ENCODE results near the gene PIK3AP1. TPM values are rescaled to one million over a fixed set of nuclear protein-coding genes. Genes with fewer than 3 reads are reported as not detected.

PIK3AP1 gene
- total and polyA plus RNA-seq, 2 of the 13 experiments (the other 11 are each of a cell fraction or from before 2014, with no cell fraction given) = 3.6 to 13.8 TPM

DNA sequence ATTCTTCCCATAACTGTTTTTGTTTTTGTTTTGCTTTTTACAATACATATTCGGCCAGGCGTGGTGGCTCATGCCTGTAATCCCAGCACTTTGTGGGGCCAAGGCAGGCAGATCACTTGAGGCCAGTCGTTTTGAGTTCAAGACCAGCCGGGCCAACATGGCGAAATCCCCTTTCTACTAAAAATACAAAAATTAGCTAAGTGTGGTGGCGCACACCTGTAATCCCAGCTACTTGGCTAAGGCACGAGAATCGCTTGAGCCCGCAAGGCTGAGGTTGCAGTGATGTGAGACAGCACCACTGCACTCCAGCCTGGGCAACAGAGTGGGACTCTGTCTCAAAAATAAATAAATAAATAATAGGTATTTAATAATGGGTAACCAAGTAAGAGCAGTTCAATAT, 135.8 kb downstream of the PIK3AP1 start:
- in situ Hi-C loops (cut with HindIII; ENCODE audit: extremely low pct_ligation_motif_present, low pct_unique_long_range_greater_than_20kb) = no loop called here
- 0 out of 2 replicates have a peak overlapping the region, but pooled peaks have one; percentile 5 for H3K9ac ChIP-seq (ENCODE audit: insufficient read depth, low read depth, low read length)
- 88% methylated on average over 9 of the region's 9 CpGs for WGBS (ENCODE audit: low lambda C conversion rate)
- H2AFZ ChIP-seq (ENCODE audit: low read length) = no peak overlapping the region
- no peaks in the 10 kb centered on the region for H3K9me3 ChIP-seq (ENCODE audit: low read length)
- H3K4me3 ChIP-seq (replicated peaks in 1 of 3; ENCODE audit: insufficient read depth in 1 of 3, low read depth in 2 of 3, low read length in 3 of 3) = peak overlapping the region in 2 of 3 experiments; percentile 97; a peak in 2 of 6 replicates
- FAIRE-seq = no peak
- H3K79me2 ChIP-seq (ENCODE audit: insufficient read depth, low read length) = peaks cover 68% of the 10 kb centered on the region
- ChIA-PET CTCF (ENCODE audit: low intra/inter-chr PET ratio, low total read pairs) (no interaction called here), POLR2A (no interaction called here)
- intact Hi-C loops (cut with micrococcal nuclease; ENCODE audit: unreplicated experiment) = no loop called here
- no peaks in the 10 kb centered on the region; a peak in 3 of 5 replicates for H3K36me3 ChIP-seq (replicated peaks in 1 of 2; ENCODE audit: control insufficient read depth in 1 of 2, insufficient read depth in 2 of 2, low read length in 2 of 2)
- BruUV-seq (replicated peaks) = no TSS peak
- peak overlapping the region; percentile 89 for H3K4me2 ChIP-seq (ENCODE audit: low read depth, low read length)
- TF ChIP-seq RORA (CRISPR knock-in tag; IDR thresholded peaks at IDR 0.05) (no peak), ZMYM2 (CRISPR knock-in tag; IDR thresholded peaks at IDR 0.05) (no peak), ZNF792 (CRISPR knock-in tag; IDR thresholded peaks at IDR 0.05) (no peak), KLF6 (CRISPR knock-in tag; IDR thresholded peaks at IDR 0.05) (no peak), ZNF773 (CRISPR knock-in tag; IDR thresholded peaks at IDR 0.05; ENCODE audit: borderline replicate concordance) (no peak), ZSCAN21 (CRISPR knock-in tag; IDR thresholded peaks at IDR 0.05; ENCODE audit: borderline replicate concordance) (no peak), NFKB2 (CRISPR knock-in tag; IDR thresholded peaks at IDR 0.05; ENCODE audit: borderline replicate concordance) (no peak), PAXIP1 (CRISPR knock-in tag; conservative IDR thresholded peaks at IDR 0.05) (no peak)
- TF ChIP-seq, protein P1, sequence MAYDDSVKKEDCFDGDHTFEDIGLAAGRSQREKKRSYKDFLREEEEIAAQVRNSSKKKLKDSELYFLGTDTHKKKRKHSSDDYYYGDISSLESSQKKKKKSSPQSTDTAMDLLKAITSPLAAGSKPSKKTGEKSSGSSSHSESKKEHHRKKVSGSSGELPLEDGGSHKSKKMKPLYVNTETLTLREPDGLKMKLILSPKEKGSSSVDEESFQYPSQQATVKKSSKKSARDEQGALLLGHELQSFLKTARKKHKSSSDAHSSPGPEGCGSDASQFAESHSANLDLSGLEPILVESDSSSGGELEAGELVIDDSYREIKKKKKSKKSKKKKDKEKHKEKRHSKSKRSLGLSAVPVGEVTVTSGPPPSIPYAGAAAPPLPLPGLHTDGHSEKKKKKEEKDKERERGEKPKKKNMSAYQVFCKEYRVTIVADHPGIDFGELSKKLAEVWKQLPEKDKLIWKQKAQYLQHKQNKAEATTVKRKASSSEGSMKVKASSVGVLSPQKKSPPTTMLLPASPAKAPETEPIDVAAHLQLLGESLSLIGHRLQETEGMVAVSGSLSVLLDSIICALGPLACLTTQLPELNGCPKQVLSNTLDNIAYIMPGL (CRISPR knock-in tag; IDR thresholded peaks at IDR 0.05; ENCODE audit: borderline replicate concordance in 1 of 2, low read depth in 1 of 2) = no peak
- no peak for ATAC-seq
- peaks cover 68% of the 10 kb centered on the region for H3K4me1 ChIP-seq (ENCODE audit: insufficient read depth, low read length)
- DNase-seq (ENCODE audit: low spot score) = no peak
- H4K20me1 ChIP-seq (ENCODE audit: insufficient read depth, low read length) = peaks cover 55% of the 10 kb centered on the region
- no peaks in the 10 kb centered on the region; a peak in 1 of 5 replicates for H3K27me3 ChIP-seq (ENCODE audit: control insufficient read depth in 1 of 2, insufficient read depth in 2 of 2, low read length in 2 of 2)
- H3K27ac ChIP-seq (ENCODE audit: extremely low read length, insufficient read depth, low read length) = no peak overlapping the region
